Calu3 (cell line): Measurements from ENCODE around the gene BDH1. TPM values are rescaled to one million over a fixed set of nuclear protein-coding genes. Genes with fewer than 3 reads are reported as not detected.
A peak's percentile ranks its signal among the peaks of the same experiment; 100 is the strongest.

Experiments used
- BruUV-seq: library from RNA; stranded (reverse); fragments of 400-500 nt; replicated peaks from 2 replicates; lab custom pipeline; 2021; lab: Mats Ljungman, UMichigan
- CTCF ChIA-PET: fragments of 300-600 bp; sonication (Branson Sonifier 250); formaldehyde crosslinking; loops from one replicate; lab custom pipeline; 2022; ENCODE audit warnings: antibody characterized with exemption; lab: Charles Lee
- DNase-seq: peaks from one replicate; pipeline ENCODE4 v3.0.0; 2022
- H3K27ac Mint-ChIP-seq: one replicate; pipeline ENCODE4 v1.8.0; 2022; ENCODE audit warnings: mixed read lengths; ENCODE audit not compliant: unreplicated experiment
- H3K27me3 Mint-ChIP-seq: one replicate; pipeline ENCODE4 v1.8.0; 2022; ENCODE audit warnings: mixed read lengths; ENCODE audit not compliant: unreplicated experiment
- H3K36me3 Mint-ChIP-seq: one replicate; pipeline ENCODE4 v1.8.0; 2022; ENCODE audit warnings: mild to moderate bottlenecking, moderate library complexity, mixed read lengths; ENCODE audit not compliant: insufficient read depth, unreplicated experiment
- H3K4me1 Mint-ChIP-seq: one replicate; pipeline ENCODE4 v1.8.0; 2022; ENCODE audit warnings: mild to moderate bottlenecking, low read depth, mixed read lengths; ENCODE audit not compliant: unreplicated experiment
- H3K4me3 Mint-ChIP-seq: one replicate; pipeline ENCODE4 v1.8.0; 2022; ENCODE audit warnings: mild to moderate bottlenecking, low read depth, moderate library complexity, mixed read lengths; ENCODE audit not compliant: unreplicated experiment
- H3K9me3 Mint-ChIP-seq: one replicate; pipeline ENCODE4 v1.8.0; 2022; ENCODE audit warnings: low read depth, mixed read lengths; ENCODE audit not compliant: unreplicated experiment
- CTCF ChIP-seq: fragments of 200-600 bp; IDR thresholded peaks from one replicate; pipeline ENCODE4 v1.8.0; 2022; ENCODE audit warnings: antibody characterized with exemption; ENCODE audit not compliant: unreplicated experiment
- intact Hi-C: fragments of 100-400 bp; cut with micrococcal nuclease; formaldehyde crosslinking; loops from one replicate; pipeline ENCODE4 v1.10.0; 2022; ENCODE audit not compliant: unreplicated experiment
- total RNA-seq: library from RNA; stranded (reverse); gene quantifications from 2 replicates; pipeline ENCODE4 v1.2.3, GENCODE V29; 2022

BDH1 gene
- total RNA-seq, 1 experiment from 2014 or later = 49.0 TPM

GRCh38 chr3:197561926-197562325 lies 6.2 kb upstream of the BDH1 start:
- no TSS peak for BruUV-seq
- CTCF ChIA-PET = no interaction called here
- no peak overlapping the region for H3K4me3 Mint-ChIP-seq
- TF ChIP-seq CTCF = no peak
- peaks cover 8% of the 10 kb centered on the region for H3K9me3 Mint-ChIP-seq
- DNase-seq = no peak
- peaks cover 6% of the 10 kb centered on the region for H3K4me1 Mint-ChIP-seq
- no peak overlapping the region for H3K27ac Mint-ChIP-seq
- intact Hi-C loops = no loop called here
- peaks cover under 1% of the 10 kb centered on the region for H3K36me3 Mint-ChIP-seq
- peaks cover 21% of the 10 kb centered on the region for H3K27me3 Mint-ChIP-seq

- H3K4me1 Mint-ChIP-seq = peaks cover 8% of the 10 kb centered on the region
- peaks cover 24% of the 10 kb centered on the region for H3K36me3 Mint-ChIP-seq
- no peak overlapping the region for H3K4me3 Mint-ChIP-seq
- peaks cover 8% of the 10 kb centered on the region for H3K9me3 Mint-ChIP-seq
- H3K27me3 Mint-ChIP-seq = peaks cover 21% of the 10 kb centered on the region
- no peak for TF ChIP-seq CTCF
- CTCF ChIA-PET = no interaction called here
- intact Hi-C loops = no loop called here
- no TSS peak for BruUV-seq
- DNase-seq = no peak
- no peak overlapping the region for H3K27ac Mint-ChIP-seq
Observed at GRCh38 chr3:197559651-197560050, 3.9 kb upstream of the BDH1 start.

- Mint-ChIP-seq H3K27ac (peak overlapping the region; percentile 74), H3K36me3 (peaks cover 30% of the 10 kb centered on the region), H3K4me1 (peaks cover 17% of the 10 kb centered on the region), H3K27me3 (no peaks in the 10 kb centered on the region), H3K9me3 (no peaks in the 10 kb centered on the region), H3K4me3 (peak overlapping the region; percentile 84)
- peak; percentile 95 for DNase-seq
- BruUV-seq = no TSS peak
- TF ChIP-seq CTCF = peak; percentile 61
- CTCF ChIA-PET = interaction anchor here (1.2 kb wide), 1 partner anchor 11 kb away, joined by 3 read pairs; no protein-coding TSS in a partner anchor
- intact Hi-C loops = no loop called here
Observed at GRCh38 chr3:197554562-197555280, 1.0 kb downstream of the BDH1 start.

GRCh38 chr3:197554196-197554561 lies 1.6 kb downstream of the BDH1 start:
- peak overlapping the region; percentile 84 for H3K4me3 Mint-ChIP-seq
- H3K4me1 Mint-ChIP-seq = peaks cover 17% of the 10 kb centered on the region
- H3K9me3 Mint-ChIP-seq = no peaks in the 10 kb centered on the region
- no peak for DNase-seq
- TF ChIP-seq CTCF = no peak
- H3K27ac Mint-ChIP-seq = peak overlapping the region; percentile 74
- H3K27me3 Mint-ChIP-seq = no peaks in the 10 kb centered on the region
- no TSS peak for BruUV-seq
- CTCF ChIA-PET = interaction anchor here (1.2 kb wide), 1 partner anchor 10 kb away, joined by 3 read pairs; no protein-coding TSS in a partner anchor
- peaks cover 30% of the 10 kb centered on the region for H3K36me3 Mint-ChIP-seq
- intact Hi-C loops = no loop called here
